ENCODE measurements around the gene PCDHA4. TPM values are rescaled to one million over a fixed set of nuclear protein-coding genes. Genes with fewer than 3 reads are reported as not detected.
"Not testable (repeated sequence)": the region's sequence is repeated elsewhere in the genome, so short reads cannot be mapped to it uniquely, and the experiment has no call there.

Gene PCDHA4
- total RNA-seq, 4 donors from 2014 or later = 0.20 to 0.23 TPM; not detected in 2

DNA sequence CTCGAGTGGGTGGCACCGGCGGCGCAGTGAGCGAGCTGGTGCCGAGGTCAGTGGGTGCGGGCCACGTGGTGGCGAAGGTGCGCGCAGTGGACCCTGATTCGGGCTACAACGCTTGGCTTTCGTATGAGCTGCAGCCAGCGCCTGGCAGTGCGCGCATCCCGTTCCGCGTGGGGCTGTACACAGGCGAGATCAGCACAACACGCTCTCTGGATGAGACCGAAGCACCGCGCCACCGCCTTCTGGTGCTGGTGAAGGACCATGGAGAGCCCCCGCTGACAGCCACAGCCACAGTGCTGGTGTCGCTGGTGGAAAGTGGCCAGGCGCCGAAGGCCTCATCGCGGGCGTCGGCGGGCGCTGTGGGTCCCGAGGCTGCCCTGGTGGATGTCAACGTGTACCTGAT, 16.6 kb downstream of the PCDHA4 start:
- in situ Hi-C loops (cut with MboI; ENCODE audit: low sequenced_read_pairs in 4 of 4) (no loop called here), intact Hi-C loops (cut with DNase I; ENCODE audit: low total_unique reads) (no loop called here)
- DNase-seq (no peak), ATAC-seq (no peak)
- TF ChIP-seq, protein P1, sequence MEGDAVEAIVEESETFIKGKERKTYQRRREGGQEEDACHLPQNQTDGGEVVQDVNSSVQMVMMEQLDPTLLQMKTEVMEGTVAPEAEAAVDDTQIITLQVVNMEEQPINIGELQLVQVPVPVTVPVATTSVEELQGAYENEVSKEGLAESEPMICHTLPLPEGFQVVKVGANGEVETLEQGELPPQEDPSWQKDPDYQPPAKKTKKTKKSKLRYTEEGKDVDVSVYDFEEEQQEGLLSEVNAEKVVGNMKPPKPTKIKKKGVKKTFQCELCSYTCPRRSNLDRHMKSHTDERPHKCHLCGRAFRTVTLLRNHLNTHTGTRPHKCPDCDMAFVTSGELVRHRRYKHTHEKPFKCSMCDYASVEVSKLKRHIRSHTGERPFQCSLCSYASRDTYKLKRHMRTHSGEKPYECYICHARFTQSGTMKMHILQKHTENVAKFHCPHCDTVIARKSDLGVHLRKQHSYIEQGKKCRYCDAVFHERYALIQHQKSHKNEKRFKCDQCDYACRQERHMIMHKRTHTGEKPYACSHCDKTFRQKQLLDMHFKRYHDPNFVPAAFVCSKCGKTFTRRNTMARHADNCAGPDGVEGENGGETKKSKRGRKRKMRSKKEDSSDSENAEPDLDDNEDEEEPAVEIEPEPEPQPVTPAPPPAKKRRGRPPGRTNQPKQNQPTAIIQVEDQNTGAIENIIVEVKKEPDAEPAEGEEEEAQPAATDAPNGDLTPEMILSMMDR (IDR thresholded peaks at IDR 0.05 in 4 of 5, conservative IDR thresholded peaks at IDR 0.05 in 1 of 5) = no peak
- no peak for TF ChIP-seq POLR2A (IDR thresholded peaks at IDR 0.05)
- Histone ChIP-seq H3K4me1 (no peaks in the 10 kb centered on the region), H3K9me3 (peaks cover 0 to 4% (median 0%) of the 10 kb centered on the region in 3 donors), H3K27ac (no peak overlapping the region), H3K4me3 (no peak overlapping the region), H3K36me3 (no peaks in the 10 kb centered on the region), H3K27me3 (peaks cover 0 to 24% (median 14%) of the 10 kb centered on the region in 3 donors)

DNA sequence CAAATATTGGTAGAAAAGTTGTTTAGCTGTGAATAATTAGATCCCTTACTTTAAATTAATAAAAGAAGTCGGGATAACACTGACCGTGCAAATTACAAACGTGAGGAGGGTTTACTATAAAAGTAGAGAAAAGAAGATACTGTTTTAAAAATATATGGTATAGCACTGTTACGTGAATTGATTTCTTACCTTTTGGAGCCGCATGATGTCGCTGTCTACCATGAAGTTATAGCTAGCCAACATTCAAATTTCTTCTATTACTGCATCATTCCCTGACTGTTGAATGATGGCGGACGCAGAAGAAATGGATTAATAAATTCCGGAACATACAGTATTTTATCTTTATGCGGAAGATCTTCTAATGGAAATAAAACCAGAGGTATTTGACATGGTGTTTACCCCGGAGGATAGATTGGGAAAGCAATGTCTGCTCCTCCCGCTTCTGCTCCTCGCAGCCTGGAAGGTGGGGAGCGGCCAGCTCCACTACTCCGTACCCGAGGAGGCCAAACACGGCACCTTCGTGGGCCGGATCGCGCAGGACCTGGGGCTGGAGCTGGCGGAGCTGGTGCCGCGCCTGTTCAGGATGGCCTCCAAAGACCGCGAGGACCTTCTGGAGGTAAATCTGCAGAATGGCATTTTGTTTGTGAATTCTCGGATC, 21.0 kb downstream of the PCDHA4 start, which contains the start of gene PCDHA6:
Gene PCDHA6 (plus strand): TSS at position 257 of the 658 bp plus-strand sequence. CDS start 132 bp downstream, at position 389.
- intact Hi-C loops (cut with DNase I; ENCODE audit: low total_unique reads) = no loop called here
- TF ChIP-seq, protein P1 (IDR thresholded peaks at IDR 0.05 in 4 of 5, conservative IDR thresholded peaks at IDR 0.05 in 1 of 5) = no peak
- TF ChIP-seq POLR2A (IDR thresholded peaks at IDR 0.05) = no peak
- peaks cover 0 to 21% (median 15%) of the 10 kb centered on the region in 3 donors for H3K27me3 ChIP-seq
- H3K36me3 ChIP-seq = no peaks in the 10 kb centered on the region
- DNase-seq (no peak), ATAC-seq (no peak)
- H3K4me1 ChIP-seq = no peaks in the 10 kb centered on the region
- H3K4me3 ChIP-seq = no peak within 1 kb of the TSS
- peaks cover 0 to 4% (median 0%) of the 10 kb centered on the region in 3 donors for H3K9me3 ChIP-seq
- H3K27ac ChIP-seq = no peak within 1 kb of the TSS
- in situ Hi-C loops (cut with MboI; ENCODE audit: low sequenced_read_pairs in 4 of 4) = no loop called here

DNA sequence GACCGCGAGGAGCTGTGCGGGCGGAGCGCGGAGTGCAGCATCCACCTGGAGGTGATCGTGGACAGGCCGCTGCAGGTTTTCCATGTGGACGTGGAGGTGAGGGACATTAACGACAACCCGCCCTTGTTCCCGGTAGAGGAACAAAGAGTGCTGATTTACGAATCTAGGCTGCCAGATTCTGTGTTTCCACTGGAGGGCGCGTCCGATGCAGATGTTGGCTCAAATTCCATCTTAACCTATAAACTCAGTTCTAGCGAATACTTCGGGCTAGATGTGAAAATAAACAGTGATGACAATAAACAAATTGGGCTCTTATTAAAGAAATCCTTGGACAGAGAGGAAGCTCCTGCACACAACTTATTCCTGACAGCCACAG, 21.5 kb downstream of the PCDHA4 start:
- H3K36me3 ChIP-seq = no peaks in the 10 kb centered on the region
- no peaks in the 10 kb centered on the region for H3K4me1 ChIP-seq
- DNase-seq (no peak), ATAC-seq (no peak)
- in situ Hi-C loops (cut with MboI; ENCODE audit: low sequenced_read_pairs in 4 of 4) (no loop called here), intact Hi-C loops (cut with DNase I; ENCODE audit: low total_unique reads) (no loop called here)
- no peak overlapping the region for H3K4me3 ChIP-seq
- peaks cover 0 to 4% (median 0%) of the 10 kb centered on the region in 3 donors for H3K9me3 ChIP-seq
- no peak for TF ChIP-seq POLR2A (IDR thresholded peaks at IDR 0.05)
- TF ChIP-seq, protein P1 (IDR thresholded peaks at IDR 0.05 in 4 of 5, conservative IDR thresholded peaks at IDR 0.05 in 1 of 5) = no peak
- H3K27ac ChIP-seq = no peak overlapping the region
- H3K27me3 ChIP-seq = peaks cover 0 to 21% (median 15%) of the 10 kb centered on the region in 3 donors

DNA sequence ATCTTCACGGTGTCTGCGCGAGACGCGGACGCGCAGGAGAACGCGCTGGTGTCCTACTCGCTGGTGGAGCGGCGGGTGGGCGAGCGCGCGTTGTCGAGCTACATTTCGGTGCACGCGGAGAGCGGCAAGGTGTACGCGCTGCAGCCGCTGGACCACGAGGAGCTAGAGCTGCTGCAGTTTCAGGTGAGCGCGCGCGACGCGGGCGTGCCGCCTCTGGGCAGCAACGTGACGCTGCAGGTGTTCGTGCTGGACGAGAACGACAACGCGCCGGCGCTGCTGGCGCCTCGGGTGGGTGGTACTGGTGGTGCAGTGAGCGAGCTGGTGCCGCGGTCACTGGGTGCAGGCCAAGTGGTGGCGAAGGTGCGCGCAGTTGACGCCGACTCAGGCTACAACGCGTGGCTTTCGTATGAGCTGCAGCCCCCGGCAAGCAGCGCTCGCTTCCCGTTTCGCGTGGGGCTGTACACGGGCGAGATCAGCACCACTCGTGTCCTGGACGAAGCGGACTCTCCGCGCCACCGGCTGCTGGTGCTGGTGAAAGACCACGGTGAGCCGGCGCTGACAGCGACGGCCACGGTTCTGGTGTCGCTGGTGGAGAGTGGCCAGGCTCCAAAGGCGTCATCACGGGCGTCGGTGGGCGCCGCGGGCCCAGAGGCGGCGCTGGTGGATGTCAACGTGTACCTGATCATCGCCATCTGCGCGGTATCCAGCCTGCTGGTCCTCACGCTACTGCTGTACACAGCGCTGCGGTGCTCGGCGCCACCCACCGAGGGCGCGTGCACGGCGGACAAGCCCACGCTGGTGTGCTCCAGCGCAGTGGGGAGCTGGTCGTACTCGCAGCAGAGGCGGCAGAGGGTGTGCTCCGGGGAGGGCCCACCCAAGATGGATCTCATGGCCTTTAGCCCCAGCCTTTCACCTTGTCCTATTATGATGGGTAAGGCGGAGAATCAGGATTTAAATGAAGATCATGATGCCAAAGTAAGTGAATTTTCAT, 22.9 kb downstream of the PCDHA4 start:
- H3K4me3 ChIP-seq; H3K27ac ChIP-seq; intact Hi-C loops (cut with DNase I; ENCODE audit: low total_unique reads); H3K4me1 ChIP-seq; H3K36me3 ChIP-seq; in situ Hi-C loops (cut with MboI; ENCODE audit: low sequenced_read_pairs in 4 of 4); ATAC-seq; DNase-seq; H3K9me3 ChIP-seq: not testable (repeated sequence)
- H3K27me3 ChIP-seq = peaks cover 0 to 21% (median 15%) of the 10 kb centered on the region in 3 donors

DNA sequence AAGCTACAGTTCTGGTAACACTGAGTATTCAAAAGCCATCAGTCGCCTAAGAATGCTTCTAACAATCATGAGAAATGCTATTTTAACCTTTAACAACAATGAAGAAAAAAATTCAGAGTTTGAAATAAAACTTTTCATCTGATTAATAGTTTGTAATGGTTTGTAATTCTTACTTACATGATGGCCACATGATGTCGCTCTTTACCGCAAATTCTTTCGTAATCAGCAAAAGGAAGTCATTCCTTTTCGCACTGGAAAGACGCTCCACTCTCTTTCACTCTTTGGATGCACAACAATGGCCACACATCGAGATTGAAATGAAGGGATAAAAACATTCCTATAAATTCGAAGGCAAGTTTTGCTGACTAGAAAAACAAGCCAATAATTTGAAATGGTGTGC, 27.1 kb downstream of the PCDHA4 start, which contains the start of gene PCDHA7:
Gene PCDHA7 (plus strand): TSS at position 277 of the 400 bp plus-strand sequence. CDS start 115 bp downstream, at position 392.
- TF ChIP-seq, protein P1 (IDR thresholded peaks at IDR 0.05 in 4 of 5, conservative IDR thresholded peaks at IDR 0.05 in 1 of 5) = no peak
- Histone ChIP-seq H3K36me3 (no peaks in the 10 kb centered on the region), H3K27ac (no peak within 1 kb of the TSS), H3K9me3 (no peaks in the 10 kb centered on the region), H3K4me1 (no peaks in the 10 kb centered on the region), H3K27me3 (peaks cover 0 to 10% (median 7%) of the 10 kb centered on the region in 3 donors), H3K4me3 (peak within 1 kb of the TSS in 1 of 4 donors; percentile 28)
- in situ Hi-C loops (cut with MboI; ENCODE audit: low sequenced_read_pairs in 4 of 4) (no loop called here), intact Hi-C loops (cut with DNase I; ENCODE audit: low total_unique reads) (no loop called here)
- DNase-seq (no peak), ATAC-seq (no peak)

DNA sequence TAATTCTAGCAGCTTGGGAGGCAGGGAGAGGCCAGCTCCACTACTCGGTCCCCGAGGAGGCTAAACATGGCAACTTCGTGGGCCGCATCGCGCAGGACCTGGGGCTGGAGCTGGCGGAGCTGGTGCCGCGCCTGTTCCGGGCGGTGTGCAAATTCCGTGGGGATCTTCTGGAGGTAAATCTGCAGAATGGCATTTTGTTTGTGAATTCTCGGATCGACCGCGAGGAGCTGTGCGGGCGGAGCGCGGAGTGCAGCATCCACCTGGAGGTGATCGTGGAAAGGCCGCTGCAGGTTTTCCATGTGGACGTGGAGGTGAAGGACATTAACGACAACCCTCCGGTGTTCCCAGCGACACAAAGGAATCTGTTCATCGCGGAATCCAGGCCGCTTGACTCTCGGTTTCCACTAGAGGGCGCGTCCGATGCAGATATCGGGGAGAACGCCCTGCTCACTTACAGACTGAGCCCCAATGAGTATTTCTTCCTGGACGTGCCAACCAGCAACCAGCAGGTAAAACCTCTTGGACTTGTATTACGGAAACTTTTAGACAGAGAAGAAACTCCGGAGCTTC, 27.7 kb downstream of the PCDHA4 start:
- intact Hi-C loops (cut with DNase I; ENCODE audit: low total_unique reads); in situ Hi-C loops (cut with MboI; ENCODE audit: low sequenced_read_pairs in 4 of 4); H3K27ac ChIP-seq; ATAC-seq; H3K9me3 ChIP-seq; H3K4me1 ChIP-seq; DNase-seq; H3K36me3 ChIP-seq: not testable (repeated sequence)
- Histone ChIP-seq H3K27me3 (peaks cover 0 to 13% (median 11%) of the 10 kb centered on the region in 3 donors), H3K4me3 (peak overlapping the region in 1 of 4 donors; percentile 28)

Measured in gastrocnemius medialis (tissue), 4 donors.